GM12878 (cell line): Measurements from ENCODE around the gene PSMD13. TPM values are rescaled to one million over a fixed set of nuclear protein-coding genes. Genes with fewer than 3 reads are reported as not detected.

ENCODE experiments used
- ATAC-seq: fragments of 200-7000 bp; cut with Tn5 transposase; 3 replicates; pipeline ENCODE4 v1.9.1; 2020; ENCODE audit warnings: mild to moderate bottlenecking, moderate library complexity
- BruUV-seq: library from RNA; stranded (reverse); fragments of 400-500 nt; replicated peaks from 2 replicates; lab custom pipeline; 2021; lab: Mats Ljungman, UMichigan
- CTCF ChIA-PET: fragments of 300-600 bp; sonication (Branson Sonifier 250); formaldehyde crosslinking; extraction: SDS; loops from one replicate; lab custom pipeline; 2021; ENCODE audit warnings: inconsistent platforms; lab: Yijun Ruan, JAX
- POLR2A ChIA-PET: fragments of 350-600 bp; formaldehyde crosslinking; extraction: SDS; loops from one replicate; lab custom pipeline; 2021; ENCODE audit warnings: inconsistent platforms; lab: Charles Lee
- RAD21 ChIA-PET: fragments of 300-600 bp; sonication (Branson Sonifier 250); formaldehyde crosslinking; loops from one replicate; lab custom pipeline; 2023; ENCODE audit warnings: antibody characterized with exemption; ENCODE audit not compliant: unreplicated experiment; lab: Charles Lee
- SMC1A ChIA-PET: fragments of 300-600 bp; sonication (Branson Sonifier 250); formaldehyde crosslinking; loops from one replicate; lab custom pipeline; 2023; ENCODE audit not compliant: unreplicated experiment, uncharacterized antibody; lab: Charles Lee
- DNase-seq: peaks from one replicate; pipeline ENCODE4 v3.0.0-alpha.2; 2011; ENCODE audit warnings: low read depth, low spot score
- FAIRE-seq: peaks from 3 replicates; lab custom pipeline; 2011; peaks lifted over from hg19 to GRCh38; lab: Jason Lieb, UNC
- H2AFZ ChIP-seq: 2 replicates; pipeline ENCODE4 v1.6.0; 2011; ENCODE audit warnings: low read depth, low read length, control low read depth; ENCODE audit not compliant: control insufficient read depth
- H3K27ac ChIP-seq: 2 replicates; pipeline ENCODE4 v1.5.1; 2011; ENCODE audit warnings: control low read depth; ENCODE audit not compliant: control insufficient read depth, insufficient read depth
- H3K27me3 ChIP-seq, 2 experiments: replicated peaks in 1 of 2; 2 replicates each; pipeline versions ENCODE4 v1.6.0 to v1.6.1; 2011; ENCODE audit warnings: low read length in 1 of 2; ENCODE audit not compliant: control insufficient read depth in 2 of 2, insufficient read depth in 2 of 2
- H3K36me3 ChIP-seq, 2 experiments: 2 replicates each; pipeline ENCODE4 v1.5.1; 2011; ENCODE audit warnings: low read length in 1 of 2; ENCODE audit not compliant: control insufficient read depth in 2 of 2, insufficient read depth in 2 of 2
- H3K4me1 ChIP-seq: 2 replicates; pipeline ENCODE4 v1.6.1; 2011; ENCODE audit warnings: mild to moderate bottlenecking, low read length, moderate library complexity, mixed read lengths; ENCODE audit not compliant: control insufficient read depth, insufficient read depth
- H3K4me2 ChIP-seq: 2 replicates; pipeline ENCODE4 v1.6.0; 2011; ENCODE audit warnings: control low read depth; ENCODE audit not compliant: control insufficient read depth, insufficient read depth
- H3K4me3 ChIP-seq: fragments of 200-600 bp; sonication (generic); 2 replicates; pipeline ENCODE4 v1.5.1; 2016
- H3K79me2 ChIP-seq: 2 replicates; pipeline ENCODE4 v1.6.0; 2011; ENCODE audit warnings: low read length; ENCODE audit not compliant: control insufficient read depth, insufficient read depth
- H3K9ac ChIP-seq: 2 replicates; pipeline ENCODE4 v1.8.0; 2011; ENCODE audit warnings: low read length, control low read depth, mixed read lengths; ENCODE audit not compliant: control insufficient read depth, insufficient read depth
- H3K9me3 ChIP-seq: replicated peaks from 3 replicates; pipeline ENCODE4 v1.5.1; 2011; ENCODE audit warnings: mild to moderate bottlenecking, low read length; ENCODE audit not compliant: control insufficient read depth, insufficient read depth
- H4K20me1 ChIP-seq: 2 replicates; pipeline ENCODE4 v1.6.0; 2011; ENCODE audit not compliant: control insufficient read depth, insufficient read depth
- CHD4 ChIP-seq: fragments of 200-600 bp; sonication (generic); IDR thresholded peaks from 2 replicates; pipeline ENCODE4 v1.6.1; 2016; ENCODE audit warnings: mild to moderate bottlenecking
- CTCF ChIP-seq, 3 experiments: IDR thresholded peaks in 2 of 3; conservative IDR thresholded peaks in 1 of 3; 2 replicates each; pipeline ENCODE4 v1.5.1; 2011; ENCODE audit warnings: low read depth in 3 of 3, low read length in 3 of 3, mild to moderate bottlenecking in 3 of 3, control low read depth in 2 of 3, moderate library complexity in 2 of 3, inconsistent platforms in 1 of 3, mixed read lengths in 1 of 3; ENCODE audit not compliant: control insufficient read depth in 2 of 3, insufficient read depth in 1 of 3; ENCODE audit errors: extremely low read depth in 1 of 3
- EED ChIP-seq: sonication (generic); IDR thresholded peaks from 2 replicates; pipeline ENCODE4 v1.6.1; 2016; ENCODE audit warnings: antibody characterized with exemption, low read depth
- IRF4 ChIP-seq: IDR thresholded peaks from 2 replicates; pipeline ENCODE4 v1.6.1; 2011; ENCODE audit warnings: low read depth, low read length
- JUNB ChIP-seq: IDR thresholded peaks from 2 replicates; pipeline ENCODE4 v1.6.1; 2016; ENCODE audit warnings: antibody characterized with exemption, mild to moderate bottlenecking
- MEF2B ChIP-seq: fragments of 450-650 bp; IDR thresholded peaks from 2 replicates; pipeline ENCODE4 v1.6.1; 2018; ENCODE audit warnings: mild to moderate bottlenecking, moderate library complexity; ENCODE audit not compliant: partially characterized antibody, poor library complexity, severe bottlenecking
- NFYA ChIP-seq: IDR thresholded peaks from 2 replicates; pipeline ENCODE4 v1.6.1; 2011; ENCODE audit warnings: low read depth, mild to moderate bottlenecking, low read length, improper control_type of control experiment, borderline replicate concordance
- NR2C2 ChIP-seq: IDR thresholded peaks from 2 replicates; pipeline ENCODE4 v1.6.1; 2011; ENCODE audit warnings: borderline replicate concordance, low read depth; ENCODE audit not compliant: control insufficient read depth, insufficient read length
- PML ChIP-seq: IDR thresholded peaks from 2 replicates; pipeline ENCODE4 v1.6.1; 2012; ENCODE audit warnings: low read length, inconsistent platforms
- RAD21 ChIP-seq: IDR thresholded peaks from 2 replicates; pipeline ENCODE4 v1.6.1; 2011; ENCODE audit warnings: mild to moderate bottlenecking, low read depth, low read length, moderate library complexity; ENCODE audit not compliant: insufficient read depth
- SMC3 ChIP-seq: IDR thresholded peaks from 2 replicates; pipeline ENCODE4 v1.6.1; 2011; ENCODE audit warnings: low read length, improper control_type of control experiment, borderline replicate concordance
- SRF ChIP-seq, 2 experiments: IDR thresholded peaks; 2 replicates each; pipeline ENCODE4 v1.6.1; 2011; ENCODE audit warnings: low read depth in 2 of 2, low read length in 2 of 2, mild to moderate bottlenecking in 1 of 2, moderate library complexity in 1 of 2
- SUZ12 ChIP-seq: fragments of 200-600 bp; sonication (generic); IDR thresholded peaks from one replicate; pipeline ENCODE4 v1.6.1; 2018; ENCODE audit warnings: antibody characterized with exemption, mild to moderate bottlenecking; ENCODE audit not compliant: unreplicated experiment
- TAF1 ChIP-seq: IDR thresholded peaks from 2 replicates; pipeline ENCODE4 v1.6.1; 2011; ENCODE audit warnings: mild to moderate bottlenecking, low read depth, low read length, borderline replicate concordance
- TARDBP ChIP-seq: IDR thresholded peaks from 2 replicates; pipeline ENCODE4 v1.6.1; 2016; ENCODE audit warnings: borderline replicate concordance
- ZBED1 ChIP-seq: IDR thresholded peaks from 2 replicates; pipeline ENCODE4 v1.6.1; 2016; ENCODE audit warnings: borderline replicate concordance
- ZNF622 ChIP-seq: fragments of 450-650 bp; IDR thresholded peaks from 2 replicates; pipeline ENCODE4 v1.6.1; 2017; ENCODE audit warnings: mild to moderate bottlenecking, inconsistent platforms
- WGBS: methylation state at CpG from one replicate; pipeline ENCODE4 v1.1.6; 2016; ENCODE audit warnings: low lambda C conversion rate; ENCODE audit not compliant: insufficient replicate concordance, insufficient coverage; ENCODE audit errors: missing lambda C conversion rate; 5-methylcytosine and 5-hydroxymethylcytosine counted together
- in situ Hi-C: fragments of 300-500 bp; cut with MboI; formaldehyde crosslinking; loops from 9 replicates; pipeline ENCODE4 v1.14.3; 2018; ENCODE audit warnings: mixed read lengths
- intact Hi-C: fragments of 100-400 bp; cut with micrococcal nuclease; formaldehyde crosslinking; loops from one replicate; pipeline ENCODE4 v1.14.2; 2022; ENCODE audit not compliant: unreplicated experiment
- polyA plus RNA-seq, 11 experiments: library from polyadenylated mRNA; depleted of rRNA in 4 of 11; unstranded in 6 of 11; stranded (reverse) in 5 of 11; fragments of >200 nt; fragmentation: Nextera tagmentation in 4 of 11; fragmentation: Illumina TruSeq in 1 of 11; extraction: Ambion mirVana in 4 of 11; extraction: Trizol in 1 of 11; gene quantifications; 1 replicate in 1 of 11; 2 replicates in 10 of 11; pipeline versions ENCODE4 v1.2.1 to v1.2.3, GENCODE V29; 2011 to 2016; ENCODE audit warnings: inconsistent platforms in 2 of 11, missing spikeins in 2 of 11, low read depth in 1 of 11
- total RNA-seq, 4 experiments: library from RNA; depleted of rRNA in 3 of 4; stranded (reverse); fragments of >200 nt in 3 of 4; fragmentation: Illumina TruSeq in 1 of 4; extraction: Trizol in 1 of 4; gene quantifications; 2 replicates each; pipeline versions ENCODE4 v1.2.1 to v1.2.3, GENCODE V29; 2013 to 2021

PSMD13 gene
- total and polyA plus RNA-seq, 10 of the 15 experiments (the other 5 are each of a cell fraction or from before 2014, with no cell fraction given) = 141 to 303 (median 177) TPM

GRCh38 chr11:269146-269890, 32.5 kb downstream of the PSMD13 start (continued):
- TF ChIP-seq RAD21 (no peak), CHD4 (0 out of 2 replicates have a peak, but pooled peaks have one; percentile 19), NR2C2 (no peak), MEF2B (peak; percentile 81), EED (peak; percentile 91), TAF1 (peak; percentile 57)

GRCh38 chr11:270451-271318, 33.9 kb downstream of the PSMD13 start:
- H2AFZ ChIP-seq = no peak overlapping the region
- H4K20me1 ChIP-seq = no peaks in the 10 kb centered on the region
- H3K4me1 ChIP-seq = peaks cover 14% of the 10 kb centered on the region
- ChIA-PET SMC1A (interaction anchor here (1.0 kb wide), 1 partner anchor 19 kb away, joined by 3 read pairs; the partner anchor contains the start of gene PGGHG), RAD21 (no interaction called here), CTCF (interaction anchor here (1.4 kb wide), 1 partner anchor 20 kb away, joined by 3 read pairs; no protein-coding TSS in a partner anchor), POLR2A (interaction anchor here (1.2 kb wide), 1 partner anchor 16 kb away, joined by 3 read pairs; no protein-coding TSS in a partner anchor)
- 79% methylated on average over 18 of the region's 18 CpGs for WGBS
- no peak for DNase-seq
- 0 out of 2 replicates have a peak overlapping the region, but pooled peaks have one; percentile 13 for H3K4me2 ChIP-seq
- FAIRE-seq = no peak
- intact Hi-C loops (no loop called here), in situ Hi-C loops (no loop called here)
- H3K27me3 ChIP-seq = no peaks in the 10 kb centered on the region
- H3K36me3 ChIP-seq = no peaks in the 10 kb centered on the region
- no TSS peak for BruUV-seq
- peaks cover 7% of the 10 kb centered on the region for H3K79me2 ChIP-seq
- H3K9ac ChIP-seq = no peak overlapping the region
- ATAC-seq = no peak
- no peak overlapping the region for H3K4me3 ChIP-seq
- H3K27ac ChIP-seq = no peak overlapping the region
- H3K9me3 ChIP-seq = no peaks in the 10 kb centered on the region
- TF ChIP-seq ZNF622 (no peak), ZBED1 (no peak), SMC3 (no peak), SRF (IDR thresholded peaks at IDR 0.05; ENCODE audit: low read depth in 2 of 2, low read length in 2 of 2) (no peak), EED (no peak), NFYA (no peak), PML (no peak), TARDBP (no peak), JUNB (no peak), CTCF (IDR thresholded peaks at IDR 0.05 in 2 of 3, conservative IDR thresholded peaks at IDR 0.05 in 1 of 3; ENCODE audit: control insufficient read depth in 2 of 3, extremely low read depth in 1 of 3, insufficient read depth in 1 of 3, low read depth in 3 of 3, low read length in 3 of 3) (no peak), IRF4 (no peak), SUZ12 (no peak)
